B cell (primary cell): ENCODE data around the gene TFG. TPM values are rescaled to one million over a fixed set of nuclear protein-coding genes. Genes with fewer than 3 reads are reported as not detected.
"Not testable (repeated sequence)": the region's sequence is repeated elsewhere in the genome, so short reads cannot be mapped to it uniquely, and the experiment has no call there.

Experiments used
- ATAC-seq: fragments of 200-7000 bp; cut with Tn5 transposase; one replicate; pipeline ENCODE4 v1.10.0; 2021; ENCODE audit warnings: low read depth, mild to moderate bottlenecking, moderate number of reproducible peaks, moderate library complexity
- CTCF ChIA-PET: fragments of 350-600 bp; sonication (Branson Sonifier 250); formaldehyde crosslinking; loops from one replicate; lab custom pipeline; 2021; ENCODE audit warnings: antibody characterized with exemption, inconsistent platforms; lab: Charles Lee
- POLR2A ChIA-PET: fragments of 350-600 bp; sonication (Branson Sonifier 250); formaldehyde crosslinking; loops from one replicate; lab custom pipeline; 2021; ENCODE audit warnings: antibody characterized with exemption; lab: Charles Lee
- DNase-seq: peaks from one replicate; pipeline ENCODE4 v3.0.0; 2013
- H2AFZ ChIP-seq: 2 replicates; pipeline ENCODE4 v1.6.1; 2012; ENCODE audit warnings: mild to moderate bottlenecking, low read depth, low read length; ENCODE audit not compliant: insufficient read depth, poor library complexity, severe bottlenecking
- H3K27ac ChIP-seq, 2 donors: 1 replicate in 1 of 2; 2 replicates in 1 of 2; pipeline ENCODE4 v1.5.1; 2012 to 2013; ENCODE audit warnings: low read length in 2 of 2, mild to moderate bottlenecking in 2 of 2, moderate library complexity in 1 of 2
- H3K27me3 ChIP-seq, 4 experiments: fragments of 200-600 bp in 1 of 4; sonication (generic) in 1 of 4; replicated peaks in 1 of 4; 1 replicate in 2 of 4; 2 replicates in 2 of 4; pipeline versions ENCODE4 v1.6.1 to v1.7.0; 2013 to 2016; ENCODE audit warnings: low read length in 3 of 4, mild to moderate bottlenecking in 2 of 4, mixed read lengths in 1 of 4, moderate library complexity in 1 of 4; ENCODE audit not compliant: insufficient read depth in 4 of 4, control insufficient read depth in 3 of 4; ENCODE audit errors: control extremely low read depth in 1 of 4
- H3K36me3 ChIP-seq, 2 experiments: replicated peaks in 1 of 2; 1 replicate in 1 of 2; 2 replicates in 1 of 2; pipeline versions ENCODE4 v1.6.1 to v1.7.1; 2013; ENCODE audit warnings: low read length in 1 of 2; ENCODE audit not compliant: insufficient read depth in 2 of 2, control insufficient read depth in 1 of 2; ENCODE audit errors: control extremely low read depth in 1 of 2, extremely low read depth in 1 of 2
- H3K4me1 ChIP-seq, 2 donors: fragments of 200-600 bp in 1 of 2; sonication (generic) in 1 of 2; 1 replicate in 1 of 2; 2 replicates in 1 of 2; pipeline versions ENCODE4 v1.5.1 to v1.6.1; 2013 to 2017; ENCODE audit warnings: low read length in 2 of 2; ENCODE audit not compliant: control insufficient read depth in 2 of 2, insufficient read depth in 2 of 2
- H3K4me2 ChIP-seq: replicated peaks from 2 replicates; pipeline ENCODE3; 2012; ENCODE audit warnings: mild to moderate bottlenecking, low read depth, low read length; ENCODE audit not compliant: poor library complexity, severe bottlenecking
- H3K4me3 ChIP-seq, 5 experiments: fragments of 200-600 bp in 1 of 5; sonication (generic) in 1 of 5; 1 replicate in 3 of 5; 2 replicates in 2 of 5; pipeline versions ENCODE4 v1.5.1 to v1.7.0; 2011 to 2016; ENCODE audit warnings: low read length in 4 of 5, mild to moderate bottlenecking in 4 of 5, low read depth in 2 of 5, control low read depth in 1 of 5, moderate library complexity in 1 of 5; ENCODE audit not compliant: insufficient read depth in 1 of 5; ENCODE audit errors: control extremely low read depth in 1 of 5, extremely low read depth in 1 of 5
- H3K79me2 ChIP-seq: fragments of 200-600 bp; sonication (generic); one replicate; pipeline ENCODE4 v1.6.0; 2016; ENCODE audit warnings: low read length; ENCODE audit not compliant: control insufficient read depth, insufficient read depth
- H3K9ac ChIP-seq: fragments of 200-600 bp; sonication (generic); 2 replicates; pipeline ENCODE4 v1.6.1; 2017; ENCODE audit warnings: mild to moderate bottlenecking, low read length, moderate library complexity
- H3K9me3 ChIP-seq, 3 donors: one replicate each; pipeline versions ENCODE4 v1.6.1 to v1.7.1; 2013; ENCODE audit warnings: low read length in 2 of 3; ENCODE audit not compliant: control insufficient read depth in 2 of 3, insufficient read depth in 1 of 3; ENCODE audit errors: control extremely low read depth in 1 of 3
- H4K20me1 ChIP-seq: 2 replicates; pipeline ENCODE4 v1.6.0; 2012; ENCODE audit warnings: mild to moderate bottlenecking, low read length; ENCODE audit not compliant: insufficient read depth, control insufficient read depth, poor library complexity, severe bottlenecking
- H3K27ac Mint-ChIP-seq: one replicate; pipeline ENCODE4 v1.8.0; 2021; ENCODE audit warnings: mixed read lengths
- H3K27me3 Mint-ChIP-seq: one replicate; pipeline ENCODE4 v1.8.0; 2021; ENCODE audit warnings: mixed read lengths
- H3K4me1 Mint-ChIP-seq: one replicate; pipeline ENCODE4 v1.8.0; 2021; ENCODE audit warnings: mixed read lengths
- H3K4me3 Mint-ChIP-seq: one replicate; pipeline ENCODE4 v1.8.0; 2021; ENCODE audit warnings: mixed read lengths
- H3K9me3 Mint-ChIP-seq: one replicate; pipeline ENCODE4 v1.8.0; 2022; ENCODE audit warnings: mixed read lengths; ENCODE audit not compliant: insufficient read depth
- WGBS: methylation state at CpG from one replicate; pipeline ENCODE4 v1.1.5; 2013; ENCODE audit warnings: missing lambda C conversion rate; ENCODE audit not compliant: insufficient coverage; 5-methylcytosine and 5-hydroxymethylcytosine counted together
- intact Hi-C: fragments of 100-400 bp; cut with micrococcal nuclease; formaldehyde crosslinking; loops from one replicate; pipeline ENCODE4 v1.10.0; 2022
- polyA plus RNA-seq: library from polyadenylated mRNA; depleted of rRNA; stranded (reverse); fragments of >200 nt; gene quantifications from 2 replicates; pipeline ENCODE4 v1.2.3, GENCODE V29; 2012
- total RNA-seq, 2 donors: library from RNA; stranded (reverse); fragments of 120-200 nt in 1 of 2; gene quantifications; 1 replicate in 1 of 2; 2 replicates in 1 of 2; pipeline versions ENCODE4 v1.2.3 to v1.2.4, GENCODE V29; 2013 to 2022

TFG gene
- total and polyA plus RNA-seq, 2 donors (not counting 1 experiment from before 2014, with no cell fraction given) = 40.3 to 44.0 TPM

- H3K27ac ChIP-seq, H3K27ac Mint-ChIP-seq, CTCF ChIA-PET, H4K20me1 ChIP-seq, ATAC-seq, intact Hi-C loops, H3K9me3 ChIP-seq, H3K9ac ChIP-seq, H3K4me3 ChIP-seq, H3K4me2 ChIP-seq, H3K79me2 ChIP-seq, H3K4me3 Mint-ChIP-seq, H3K4me1 Mint-ChIP-seq, H3K36me3 ChIP-seq, H2AFZ ChIP-seq, POLR2A ChIA-PET, H3K27me3 Mint-ChIP-seq, H3K27me3 ChIP-seq, DNase-seq, H3K4me1 ChIP-seq: not testable (repeated sequence)
- no CpG with 5 or more reads among the region's 1 CpG for WGBS
- peaks cover 14% of the 10 kb centered on the region for H3K9me3 Mint-ChIP-seq
These were observed 42.0 kb upstream of the TFG start for GRCh38 chr3:100667316-100667715.

- H4K20me1 ChIP-seq, H3K9me3 ChIP-seq, H3K36me3 ChIP-seq, H3K27ac ChIP-seq, H2AFZ ChIP-seq, H3K79me2 ChIP-seq, H3K4me2 ChIP-seq, ATAC-seq, H3K9ac ChIP-seq, H3K27me3 ChIP-seq, H3K4me3 Mint-ChIP-seq, H3K4me1 ChIP-seq, H3K4me1 Mint-ChIP-seq, H3K27ac Mint-ChIP-seq, H3K4me3 ChIP-seq, H3K27me3 Mint-ChIP-seq, POLR2A ChIA-PET, intact Hi-C loops, CTCF ChIA-PET, DNase-seq: not testable (repeated sequence)
- peaks cover 14% of the 10 kb centered on the region for H3K9me3 Mint-ChIP-seq
- WGBS = no CpG with 5 or more reads among the region's 2 CpGs
These were observed 38.3 kb upstream of the TFG start for GRCh38 chr3:100670995-100671394.
